ENCODE results near the gene SREBF2. TPM values are rescaled to one million over a fixed set of nuclear protein-coding genes. Genes with fewer than 3 reads are reported as not detected.

The SREBF2 gene
- total and polyA plus RNA-seq, 9 of the 15 experiments (the other 6 are each of a cell fraction or from before 2014, with no cell fraction given) = 1.1 to 84.2 (median 26.9) TPM

- TF ChIP-seq FOS (IDR thresholded peaks at IDR 0.05; ENCODE audit: extremely low read depth, insufficient read length) (no peak), MYC (IDR thresholded peaks at IDR 0.05; ENCODE audit: low read depth, low read length) (no peak), MYC (CRISPR knock-in tag; IDR thresholded peaks at IDR 0.05; ENCODE audit: borderline replicate concordance, low read depth) (no peak), ZBTB11 (CRISPR knock-in tag; IDR thresholded peaks at IDR 0.05) (no peak), ZSCAN32 (CRISPR knock-in tag; IDR thresholded peaks at IDR 0.05) (no peak)
Measured at GRCh38 chr22:41819257-41819656, 13.6 kb upstream of the SREBF2 start (continued).

- in situ Hi-C loops (cut with MboI) = no loop called here
- Histone ChIP-seq H4K20me1 (replicated peaks; ENCODE audit: control insufficient read depth, insufficient read depth, low read length) (no peaks in the 10 kb centered on the region), H3K4me1 (replicated peaks in 1 of 2; ENCODE audit: control insufficient read depth in 2 of 2, insufficient read depth in 2 of 2, low read length in 2 of 2) (peaks cover 4 to 16% of the 10 kb centered on the region in 2 experiments; a peak in 3 of 5 replicates), H2AFZ (ENCODE audit: low read depth, low read length) (no peak overlapping the region), H3K27me3 (ENCODE audit: control insufficient read depth in 2 of 2, insufficient read depth in 2 of 2, low read length in 2 of 2) (no peaks in the 10 kb centered on the region), H3K9ac (ENCODE audit: insufficient read depth in 1 of 2, low read depth in 2 of 2, low read length in 2 of 2) (no peak overlapping the region; a peak in 1 of 4 replicates), H3K36me3 (ENCODE audit: control insufficient read depth, insufficient read depth, low read length) (peaks cover 37% of the 10 kb centered on the region; the same call in 2 of the 3 replicates), H3K4me3 (no peak overlapping the region), H3K27ac (ENCODE audit: extremely low read depth, low read depth, low read length) (no peak overlapping the region), H3K9me1 (ENCODE audit: control insufficient read depth, insufficient read depth, low read length) (no peaks in the 10 kb centered on the region), H3K79me2 (ENCODE audit: control insufficient read depth, insufficient read depth, low read length) (no peaks in the 10 kb centered on the region), H3K4me2 (ENCODE audit: insufficient read depth, low read length) (no peak overlapping the region), H3K9me3 (replicated peaks; ENCODE audit: control insufficient read depth, insufficient read depth, low read depth, low read length) (no peaks in the 10 kb centered on the region)
- no peak for ATAC-seq
- peak; percentile 50; the same call in 1 of the 2 replicates for TF ChIP-seq C11orf30 (IDR thresholded peaks at IDR 0.05; ENCODE audit: low read depth)
- TF ChIP-seq DNMT1 (IDR thresholded peaks at IDR 0.05) = no peak
- TF ChIP-seq ZNF316 (IDR thresholded peaks at IDR 0.05) = peak; percentile 70
- TF ChIP-seq CREB3 (tag; conservative IDR thresholded peaks at IDR 0.05; ENCODE audit: low read depth) = no peak
- CTCF ChIA-PET (ENCODE audit: low intra/inter-chr PET ratio) = no interaction called here
- no peak for DNase-seq (ENCODE audit: extremely low read depth in 1 of 4, low spot score in 3 of 4)
- intact Hi-C loops (cut with micrococcal nuclease) = loop anchor here (5.0 kb wide), 1 partner anchor 122 kb away; no protein-coding TSS in a partner anchor
- no peak for FAIRE-seq
- 42% methylated on average over 3 of the region's 5 CpGs for WGBS (ENCODE audit: insufficient coverage, low coverage, missing lambda C conversion rate)
- no TSS peak for BruUV-seq (replicated peaks)
- POLR2A ChIA-PET = interaction anchor here (1.1 kb wide), 1 partner anchor 12 kb away, joined by 4 read pairs; no protein-coding TSS in a partner anchor
Measured at GRCh38 chr22:41820447-41820846, 12.5 kb upstream of the SREBF2 start.
